CD8-positive, alpha-beta memory T cell (primary cell): ENCODE results near the gene NKAIN1. TPM values are rescaled to one million over a fixed set of nuclear protein-coding genes. Genes with fewer than 3 reads are reported as not detected.

Experiments
- CTCF ChIA-PET: fragments of 350-600 bp; sonication (Branson Sonifier 250); formaldehyde crosslinking; loops from one replicate; lab custom pipeline; 2021; ENCODE audit warnings: antibody characterized with exemption; lab: Charles Lee
- POLR2A ChIA-PET: fragments of 350-600 bp; sonication (Branson Sonifier 250); formaldehyde crosslinking; loops from one replicate; lab custom pipeline; 2021; ENCODE audit warnings: antibody characterized with exemption; lab: Charles Lee
- DNase-seq, 5 donors: peaks; one replicate each; pipeline versions ENCODE4 v3.0.0 to v3.0.0-alpha.2; 2020 to 2022; ENCODE audit warnings: mixed read lengths in 1 of 5
- H3K27ac ChIP-seq: one replicate; pipeline ENCODE4 v1.7.0; 2013; ENCODE audit warnings: low read depth, mild to moderate bottlenecking, low read length, moderate library complexity
- H3K27me3 ChIP-seq: 2 replicates; pipeline ENCODE4 v1.7.0; 2013; ENCODE audit warnings: low read length, mild to moderate bottlenecking; ENCODE audit not compliant: insufficient read depth, poor library complexity, severe bottlenecking
- H3K36me3 ChIP-seq: 2 replicates; pipeline ENCODE4 v1.7.0; 2013; ENCODE audit warnings: mild to moderate bottlenecking, low read length, moderate library complexity; ENCODE audit not compliant: insufficient read depth
- H3K4me1 ChIP-seq: 2 replicates; pipeline ENCODE4 v1.7.0; 2013; ENCODE audit warnings: mild to moderate bottlenecking, low read length, moderate library complexity; ENCODE audit not compliant: insufficient read depth
- H3K4me3 ChIP-seq: 2 replicates; pipeline ENCODE4 v1.7.0; 2013; ENCODE audit warnings: mild to moderate bottlenecking, low read length
- H3K9me3 ChIP-seq: 2 replicates; pipeline ENCODE4 v1.7.0; 2013; ENCODE audit warnings: mild to moderate bottlenecking, low read length
- H3K27ac Mint-ChIP-seq, 8 donors: one replicate each; pipeline ENCODE4 v1.8.0; 2020 to 2021; ENCODE audit warnings: mixed read lengths in 8 of 8, mild to moderate bottlenecking in 6 of 8, inconsistent platforms in 3 of 8, moderate library complexity in 3 of 8
- H3K27me3 Mint-ChIP-seq, 2 donors: one replicate each; pipeline ENCODE4 v1.8.0; 2020 to 2021; ENCODE audit warnings: mixed read lengths in 2 of 2, mild to moderate bottlenecking in 1 of 2, moderate library complexity in 1 of 2
- H3K36me3 Mint-ChIP-seq, 3 donors: one replicate each; pipeline ENCODE4 v1.8.0; 2020 to 2021; ENCODE audit warnings: mixed read lengths in 3 of 3, inconsistent platforms in 1 of 3, mild to moderate bottlenecking in 1 of 3
- H3K4me1 Mint-ChIP-seq, 3 donors: one replicate each; pipeline ENCODE4 v1.8.0; 2020 to 2021; ENCODE audit warnings: mixed read lengths in 3 of 3, inconsistent platforms in 1 of 3, mild to moderate bottlenecking in 1 of 3
- H3K4me3 Mint-ChIP-seq, 7 donors: one replicate each; pipeline ENCODE4 v1.8.0; 2020 to 2021; ENCODE audit warnings: mixed read lengths in 7 of 7, mild to moderate bottlenecking in 6 of 7, moderate library complexity in 4 of 7, inconsistent platforms in 2 of 7
- H3K9me3 Mint-ChIP-seq, 5 donors: one replicate each; pipeline ENCODE4 v1.8.0; 2020 to 2022; ENCODE audit warnings: mixed read lengths in 5 of 5, mild to moderate bottlenecking in 3 of 5, moderate library complexity in 2 of 5, inconsistent platforms in 1 of 5
- polyA plus RNA-seq: library from polyadenylated mRNA; unstranded; fragments of 300-500 nt; fragmentation: Illumina TruSeq; gene quantifications from one replicate; pipeline ENCODE4 v1.2.3, GENCODE V29; 2021
- total RNA-seq, 2 experiments: library from RNA; stranded (reverse); gene quantifications; one replicate each; pipeline ENCODE4 v1.2.3, GENCODE V29; 2021

Gene NKAIN1
- total and polyA plus RNA-seq, 3 experiments from 2014 or later, result not detected

- no peaks in the 10 kb centered on the region for H3K27me3 ChIP-seq
- Mint-ChIP-seq H3K4me3 (no peak overlapping the region), H3K27ac (peak overlapping the region in 1 of 8 donors; percentile 82), H3K4me1 (peaks cover 0 to 7% (median 0%) of the 10 kb centered on the region in 3 donors), H3K36me3 (no peaks in the 10 kb centered on the region), H3K9me3 (peaks cover 0 to 4% (median 0%) of the 10 kb centered on the region in 5 donors), H3K27me3 (peaks cover 0 to 5% of the 10 kb centered on the region in 2 donors)
- H3K4me1 ChIP-seq, result no peaks in the 10 kb centered on the region
- ChIA-PET CTCF (interaction anchor here (1.4 kb wide), 1 partner anchor 379 kb away, joined by 3 read pairs; no protein-coding TSS in a partner anchor), POLR2A (no interaction called here)
- DNase-seq, result no peak
- H3K27ac ChIP-seq, result peak overlapping the region; percentile 45
- no peak overlapping the region for H3K4me3 ChIP-seq
- H3K9me3 ChIP-seq, result no peaks in the 10 kb centered on the region
- H3K36me3 ChIP-seq, result no peaks in the 10 kb centered on the region
Measured at GRCh38 chr1:31170486-31170735, 69.3 kb downstream of the NKAIN1 start.

DNA sequence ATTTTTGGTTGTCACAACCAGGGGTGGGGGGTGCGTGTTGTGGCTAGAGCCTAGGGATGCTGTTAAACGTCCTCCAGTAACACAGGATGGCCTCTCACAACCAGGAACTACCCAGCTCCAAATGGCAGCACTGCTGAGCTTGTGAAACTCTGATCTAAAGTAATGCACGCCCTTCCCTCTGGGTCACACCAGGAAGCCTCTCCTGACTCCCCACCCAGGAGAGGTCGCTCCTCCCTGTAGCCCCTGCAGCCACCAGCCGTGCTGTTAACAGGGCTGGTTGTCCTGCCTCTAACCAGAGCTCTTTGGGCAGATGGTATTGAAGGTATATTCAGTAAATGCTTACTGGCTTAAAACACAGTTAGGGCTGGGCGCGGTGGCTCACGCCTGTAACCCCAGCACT, 73.2 kb downstream of the NKAIN1 start:
- no peaks in the 10 kb centered on the region for H3K36me3 ChIP-seq
- ChIA-PET POLR2A (no interaction called here), CTCF (no interaction called here)
- no peak overlapping the region for H3K27ac ChIP-seq
- Mint-ChIP-seq H3K4me1 (peaks cover 2 to 11% (median 5%) of the 10 kb centered on the region in 3 donors), H3K9me3 (no peaks in the 10 kb centered on the region), H3K36me3 (no peaks in the 10 kb centered on the region), H3K27me3 (peaks cover 2 to 4% of the 10 kb centered on the region in 2 donors), H3K4me3 (no peak overlapping the region), H3K27ac (no peak overlapping the region)
- no peak overlapping the region for H3K4me3 ChIP-seq
- H3K9me3 ChIP-seq, result no peaks in the 10 kb centered on the region
- H3K4me1 ChIP-seq, result no peaks in the 10 kb centered on the region
- H3K27me3 ChIP-seq, result no peaks in the 10 kb centered on the region
- no peak for DNase-seq

- Histone ChIP-seq H3K27me3 (no peaks in the 10 kb centered on the region), H3K27ac (no peak overlapping the region), H3K4me1 (no peaks in the 10 kb centered on the region), H3K36me3 (no peaks in the 10 kb centered on the region), H3K4me3 (no peak overlapping the region), H3K9me3 (no peaks in the 10 kb centered on the region)
- Mint-ChIP-seq H3K27ac (no peak overlapping the region), H3K27me3 (peaks cover 2 to 8% of the 10 kb centered on the region in 2 donors), H3K4me1 (peaks cover 2 to 5% (median 4%) of the 10 kb centered on the region in 3 donors), H3K4me3 (no peak overlapping the region), H3K9me3 (no peaks in the 10 kb centered on the region), H3K36me3 (no peaks in the 10 kb centered on the region)
- no peak for DNase-seq
- POLR2A ChIA-PET, result no interaction called here
- CTCF ChIA-PET, result interaction anchor here (1.6 kb wide), 1 partner anchor 27 kb away, joined by 3 read pairs; no protein-coding TSS in a partner anchor
Measured at GRCh38 chr1:31164291-31164690, 75.4 kb downstream of the NKAIN1 start.

DNA sequence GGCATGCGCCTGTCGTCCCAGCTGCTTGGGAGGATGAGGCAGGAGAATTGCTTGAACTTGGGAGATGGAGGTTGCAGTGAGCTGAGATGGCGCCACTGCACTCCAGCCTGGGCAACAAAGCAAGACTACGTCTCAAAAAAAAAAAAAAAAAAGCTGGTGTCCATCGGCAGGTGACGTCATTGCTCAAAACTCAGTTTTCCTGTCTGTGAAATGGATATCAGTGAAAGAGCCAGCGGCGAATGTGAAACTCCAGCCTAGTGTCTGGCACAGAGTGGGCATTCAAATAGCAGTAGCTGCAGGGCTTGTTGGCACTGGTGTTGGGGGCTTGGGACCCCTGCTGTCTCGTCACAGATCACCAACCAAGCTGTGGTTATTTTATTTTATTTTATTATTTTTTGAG, 75.8 kb downstream of the NKAIN1 start:
- Histone ChIP-seq H3K27me3 (no peaks in the 10 kb centered on the region), H3K4me3 (no peak overlapping the region), H3K4me1 (no peaks in the 10 kb centered on the region), H3K36me3 (no peaks in the 10 kb centered on the region), H3K9me3 (no peaks in the 10 kb centered on the region), H3K27ac (no peak overlapping the region)
- no peaks in the 10 kb centered on the region for H3K36me3 Mint-ChIP-seq
- H3K4me1 Mint-ChIP-seq, result peaks cover 2 to 5% (median 4%) of the 10 kb centered on the region in 3 donors
- H3K9me3 Mint-ChIP-seq, result no peaks in the 10 kb centered on the region
- ChIA-PET CTCF (interaction anchor here (1.6 kb wide), 1 partner anchor 28 kb away, joined by 3 read pairs; no protein-coding TSS in a partner anchor), POLR2A (no interaction called here)
- no peak overlapping the region for H3K27ac Mint-ChIP-seq
- H3K27me3 Mint-ChIP-seq, result peaks cover 2 to 8% of the 10 kb centered on the region in 2 donors
- H3K4me3 Mint-ChIP-seq, result no peak overlapping the region
- no peak for DNase-seq

GRCh38 chr1:31161571-31161970, 78.1 kb downstream of the NKAIN1 start:
- Histone ChIP-seq H3K4me3 (no peak overlapping the region), H3K4me1 (no peaks in the 10 kb centered on the region), H3K27me3 (no peaks in the 10 kb centered on the region), H3K9me3 (no peaks in the 10 kb centered on the region), H3K27ac (no peak overlapping the region), H3K36me3 (no peaks in the 10 kb centered on the region)
- H3K9me3 Mint-ChIP-seq, result no peaks in the 10 kb centered on the region
- H3K4me1 Mint-ChIP-seq, result peaks cover 2 to 5% (median 4%) of the 10 kb centered on the region in 3 donors
- ChIA-PET CTCF (interaction anchor here (0.8 to 1.5 kb wide), 3 partner anchors 30 to 262 kb away, joined by 3 read pairs; no protein-coding TSS in a partner anchor), POLR2A (interaction anchor here (0.6 kb wide), 1 partner anchor 96 kb away, joined by 3 read pairs; no protein-coding TSS in a partner anchor)
- peaks cover 0 to 8% of the 10 kb centered on the region in 2 donors for H3K27me3 Mint-ChIP-seq
- H3K27ac Mint-ChIP-seq, result no peak overlapping the region
- H3K4me3 Mint-ChIP-seq, result peak overlapping the region in 1 of 7 donors; percentile 58
- H3K36me3 Mint-ChIP-seq, result no peaks in the 10 kb centered on the region
- no peak for DNase-seq

- peak overlapping the region; percentile 47 for H3K27ac ChIP-seq
- H3K9me3 Mint-ChIP-seq, result no peaks in the 10 kb centered on the region
- H3K27ac Mint-ChIP-seq, result no peak overlapping the region
- H3K4me1 Mint-ChIP-seq, result peaks cover 8 to 13% (median 10%) of the 10 kb centered on the region in 3 donors
- ChIA-PET POLR2A (no interaction called here), CTCF (no interaction called here)
- H3K9me3 ChIP-seq, result no peaks in the 10 kb centered on the region
- peaks cover 8% of the 10 kb centered on the region for H3K4me1 ChIP-seq
- no peaks in the 10 kb centered on the region for H3K36me3 Mint-ChIP-seq
- no peak overlapping the region for H3K4me3 Mint-ChIP-seq
- H3K27me3 Mint-ChIP-seq, result peaks cover 0 to 8% of the 10 kb centered on the region in 2 donors
- no peak overlapping the region for H3K4me3 ChIP-seq
- H3K36me3 ChIP-seq, result no peaks in the 10 kb centered on the region
- no peak for DNase-seq
- H3K27me3 ChIP-seq, result no peaks in the 10 kb centered on the region
Measured at GRCh38 chr1:31159869-31160611, 79.6 kb downstream of the NKAIN1 start.

DNA sequence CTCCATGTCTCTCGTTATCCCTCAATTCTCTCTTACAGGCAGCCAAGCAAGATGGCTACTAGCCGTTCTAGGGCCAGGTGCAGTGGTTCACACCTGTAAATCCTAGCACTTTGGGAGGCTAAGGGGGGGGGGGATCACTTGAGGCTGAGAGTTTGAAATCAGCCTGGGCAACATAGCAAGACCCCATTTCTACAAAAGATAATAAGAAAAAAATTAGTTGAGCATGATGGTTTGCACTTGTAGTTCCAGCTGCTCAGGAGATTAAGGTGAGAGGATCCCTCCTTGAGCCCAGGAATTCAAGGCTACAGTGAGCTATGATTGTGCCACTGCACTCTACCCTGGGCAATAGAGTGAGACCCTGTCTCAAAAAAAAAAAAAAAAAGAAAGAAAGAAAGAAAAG, 80.4 kb downstream of the NKAIN1 start:
- Mint-ChIP-seq H3K36me3 (no peaks in the 10 kb centered on the region), H3K4me1 (peaks cover 10 to 15% (median 12%) of the 10 kb centered on the region in 3 donors), H3K27me3 (peaks cover 0 to 8% of the 10 kb centered on the region in 2 donors), H3K4me3 (no peak overlapping the region), H3K27ac (no peak overlapping the region), H3K9me3 (no peaks in the 10 kb centered on the region)
- Histone ChIP-seq H3K27ac (peak overlapping the region; percentile 18), H3K4me1 (peaks cover 8% of the 10 kb centered on the region), H3K4me3 (no peak overlapping the region), H3K9me3 (no peaks in the 10 kb centered on the region), H3K27me3 (no peaks in the 10 kb centered on the region), H3K36me3 (no peaks in the 10 kb centered on the region)
- no peak for DNase-seq
- ChIA-PET POLR2A (no interaction called here), CTCF (no interaction called here)

DNA sequence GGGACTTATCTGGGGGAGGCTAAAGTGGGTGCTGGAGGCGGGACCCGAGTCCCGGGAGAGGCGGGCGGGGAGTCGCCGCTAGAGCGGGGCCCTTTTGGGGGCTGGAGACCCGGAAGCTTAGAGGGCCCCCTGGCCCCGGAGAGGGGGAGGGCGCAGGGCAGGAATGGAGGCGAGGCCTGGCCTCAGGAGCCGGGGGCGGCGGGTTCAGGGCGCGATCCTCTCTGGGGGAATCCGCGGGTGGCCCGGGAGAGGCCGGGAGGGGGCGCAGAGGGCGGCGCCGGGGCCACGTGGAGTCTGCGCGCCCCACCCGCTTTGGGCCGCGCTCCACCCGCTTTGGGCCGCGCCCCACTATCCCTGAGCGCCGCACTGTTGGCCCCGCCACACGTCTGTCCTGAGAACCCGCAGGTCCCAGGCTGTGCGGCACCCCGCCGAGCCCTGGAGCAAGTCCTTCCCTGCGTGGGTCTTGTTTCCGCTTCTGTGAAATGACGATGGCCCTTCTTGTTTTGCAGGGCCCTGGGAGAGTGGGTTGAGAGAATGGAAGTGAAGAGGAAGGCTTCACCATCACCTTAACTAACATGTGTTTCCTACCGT, 84.4 kb downstream of the NKAIN1 start:
- no peaks in the 10 kb centered on the region for H3K36me3 ChIP-seq
- H3K27ac ChIP-seq, result peak overlapping the region; percentile 73
- POLR2A ChIA-PET, result no interaction called here
- H3K27me3 Mint-ChIP-seq, result peaks cover 0 to 4% of the 10 kb centered on the region in 2 donors
- DNase-seq, result peak; percentile 37 to 64 (median 49)
- CTCF ChIA-PET, result no interaction called here
- H3K9me3 Mint-ChIP-seq, result no peaks in the 10 kb centered on the region
- peak overlapping the region in 7 of 8 donors; percentile 14 to 72 (median 39) for H3K27ac Mint-ChIP-seq
- peak overlapping the region; percentile 84 to 88 (median 87) for H3K4me3 Mint-ChIP-seq
- H3K27me3 ChIP-seq, result no peaks in the 10 kb centered on the region
- no peaks in the 10 kb centered on the region for H3K36me3 Mint-ChIP-seq
- peaks cover 8% of the 10 kb centered on the region for H3K4me1 ChIP-seq
- H3K4me1 Mint-ChIP-seq, result peaks cover 9 to 15% (median 13%) of the 10 kb centered on the region in 3 donors
- peak overlapping the region; percentile 77 for H3K4me3 ChIP-seq
- no peaks in the 10 kb centered on the region for H3K9me3 ChIP-seq
